NK-92 (cell line): ENCODE data around the gene ADCY7.

Experiments
- DNase-seq: peaks from one replicate; lab custom pipeline; 2025; ENCODE audit not compliant: unreplicated experiment; lab: John Stamatoyannopoulos, UW

Gene ADCY7

GRCh38 chr16:50296807-50297206 lies 30.5 kb downstream of the ADCY7 start:
- no peak for DNase-seq

GRCh38 chr16:50297301-50298074 lies 31.1 kb downstream of the ADCY7 start:
- no peak for DNase-seq

- DNase-seq = no peak
Observed at GRCh38 chr16:50298075-50298460, 31.7 kb downstream of the ADCY7 start.

GRCh38 chr16:50298591-50299507 lies 32.5 kb downstream of the ADCY7 start:
- DNase-seq = no peak

- no peak for DNase-seq
Observed at GRCh38 chr16:50299508-50300105, 33.3 kb downstream of the ADCY7 start.

GRCh38 chr16:50300942-50301625 lies 34.7 kb downstream of the ADCY7 start:
- no peak for DNase-seq

GRCh38 chr16:50301626-50302471 lies 35.5 kb downstream of the ADCY7 start:
- no peak for DNase-seq

- DNase-seq = no peak
Observed at GRCh38 chr16:50302472-50303005, 36.2 kb downstream of the ADCY7 start.

- no peak for DNase-seq
Observed at GRCh38 chr16:50303041-50303604, 36.8 kb downstream of the ADCY7 start.

GRCh38 chr16:50303605-50304466 lies 37.5 kb downstream of the ADCY7 start:
- no peak for DNase-seq

GRCh38 chr16:50304467-50305440 lies 38.4 kb downstream of the ADCY7 start:
- DNase-seq = no peak

- no peak for DNase-seq
Observed at GRCh38 chr16:50305441-50306061, 39.2 kb downstream of the ADCY7 start.

GRCh38 chr16:50306287-50306686 lies 39.9 kb downstream of the ADCY7 start:
- DNase-seq = no peak

- DNase-seq = no peak
Observed at GRCh38 chr16:50308237-50308965, 42.0 kb downstream of the ADCY7 start.

- no peak for DNase-seq
Observed at GRCh38 chr16:50309156-50309526, 42.8 kb downstream of the ADCY7 start.

- no peak for DNase-seq
Observed at GRCh38 chr16:50309527-50310307, 43.4 kb downstream of the ADCY7 start.
